ENCODE data around the gene NUDT14. TPM values are rescaled to one million over a fixed set of nuclear protein-coding genes. Genes with fewer than 3 reads are reported as not detected.

NUDT14 gene
- total RNA-seq, 4 donors from 2014 or later = 11.0 to 22.3 (median 13.2) TPM; not detected in 1

- DNase-seq = no peak
- no peak overlapping the region for H3K27ac ChIP-seq
- no peaks in the 10 kb centered on the region for H3K36me3 ChIP-seq
- H3K9me3 ChIP-seq = no peaks in the 10 kb centered on the region
- peaks cover 0 to 4% of the 10 kb centered on the region in 2 donors for H3K4me1 ChIP-seq
- intact Hi-C loops (cut with DNase I; ENCODE audit: low total_unique reads) = no loop called here
- TF ChIP-seq CTCF (IDR thresholded peaks at IDR 0.05) (no peak), POLR2A (IDR thresholded peaks at IDR 0.05) (no peak)
- H3K27me3 ChIP-seq = no peaks in the 10 kb centered on the region
- H3K4me3 ChIP-seq = no peak overlapping the region
Measured at GRCh38 chr14:105161964-105162668, 19.0 kb downstream of the NUDT14 start.

- Histone ChIP-seq H3K4me3 (no peak overlapping the region), H3K9me3 (no peaks in the 10 kb centered on the region), H3K36me3 (no peaks in the 10 kb centered on the region), H3K4me1 (no peaks in the 10 kb centered on the region), H3K27ac (no peak overlapping the region), H3K27me3 (no peaks in the 10 kb centered on the region)
- no peak for TF ChIP-seq CTCF (IDR thresholded peaks at IDR 0.05)
- no peak for TF ChIP-seq POLR2A (IDR thresholded peaks at IDR 0.05)
- no peak for DNase-seq
- intact Hi-C loops (cut with DNase I; ENCODE audit: low total_unique reads) = no loop called here
Measured at GRCh38 chr14:105161309-105161708, 19.8 kb downstream of the NUDT14 start.

GRCh38 chr14:105160776-105161175, 20.3 kb downstream of the NUDT14 start:
- H3K36me3 ChIP-seq = no peaks in the 10 kb centered on the region
- no peak for TF ChIP-seq POLR2A (IDR thresholded peaks at IDR 0.05)
- no peak for TF ChIP-seq CTCF (IDR thresholded peaks at IDR 0.05)
- intact Hi-C loops (cut with DNase I; ENCODE audit: low total_unique reads) = no loop called here
- no peak overlapping the region for H3K4me3 ChIP-seq
- DNase-seq = no peak
- no peaks in the 10 kb centered on the region for H3K27me3 ChIP-seq
- no peaks in the 10 kb centered on the region for H3K4me1 ChIP-seq
- no peaks in the 10 kb centered on the region for H3K9me3 ChIP-seq
- no peak overlapping the region for H3K27ac ChIP-seq

GRCh38 chr14:105159344-105159743, 21.8 kb downstream of the NUDT14 start:
- intact Hi-C loops (cut with DNase I; ENCODE audit: low total_unique reads) = no loop called here

More at GRCh38 chr14:105159344-105159743, 21.8 kb downstream of the NUDT14 start:
- no peaks in the 10 kb centered on the region for H3K4me1 ChIP-seq
- H3K4me3 ChIP-seq = no peak overlapping the region
- no peak for DNase-seq
- no peaks in the 10 kb centered on the region for H3K27me3 ChIP-seq
- H3K9me3 ChIP-seq = no peaks in the 10 kb centered on the region
- TF ChIP-seq POLR2A (IDR thresholded peaks at IDR 0.05) (no peak), CTCF (IDR thresholded peaks at IDR 0.05) (no peak)
- no peak overlapping the region for H3K27ac ChIP-seq
- H3K36me3 ChIP-seq = no peaks in the 10 kb centered on the region
